ENCODE results near the gene CDHR4.

CDHR4 gene

DNA sequence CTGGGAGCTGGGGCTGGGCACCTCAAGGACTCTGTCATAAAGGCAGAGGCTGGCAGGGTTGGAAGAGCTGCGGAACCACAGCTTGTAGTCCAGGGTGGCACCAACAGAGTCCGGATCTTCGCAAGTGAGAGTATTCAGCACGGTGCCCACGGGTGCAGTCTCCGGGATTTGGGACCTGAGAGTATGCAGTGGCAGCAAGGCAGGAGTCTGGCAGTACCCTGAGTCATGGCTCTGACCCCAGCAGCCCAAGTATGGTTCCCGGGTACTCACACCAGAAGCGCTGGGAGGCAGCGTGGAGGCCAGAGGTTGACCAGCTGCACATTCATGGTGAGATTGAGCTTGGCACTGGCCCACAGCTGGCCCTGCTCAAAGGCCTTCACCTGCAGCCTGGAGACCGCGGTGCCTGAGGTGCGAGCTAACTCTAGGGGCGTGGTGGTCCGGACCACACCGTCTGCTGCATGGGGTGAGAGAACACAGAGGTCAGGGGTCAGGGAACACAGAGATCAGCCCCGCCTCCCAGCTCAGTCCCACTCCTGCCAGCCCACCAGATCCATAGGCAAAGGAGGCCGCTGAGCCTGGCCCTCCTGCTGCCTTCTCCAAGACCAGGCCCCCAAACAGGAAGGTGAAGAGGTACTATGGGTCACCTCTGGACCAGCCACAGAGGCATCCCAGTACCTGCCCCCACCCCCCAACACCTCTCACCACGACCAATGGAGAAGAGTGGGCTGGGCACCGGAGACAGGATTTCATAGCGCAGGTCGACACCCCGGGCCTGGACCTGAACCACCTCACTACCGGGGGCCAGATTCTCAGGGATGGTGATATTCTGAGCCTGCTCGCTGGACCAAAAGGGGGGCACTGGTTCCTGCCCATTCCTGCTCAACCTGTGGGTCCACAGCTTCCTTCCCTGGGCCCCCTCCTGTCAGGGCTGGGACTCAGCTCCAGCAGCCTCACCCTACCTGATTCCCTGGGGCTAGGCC lies 4.5 kb downstream of the CDHR4 start:
- H3K27me3 ChIP-seq (ENCODE audit: insufficient read depth, low read length, poor library complexity), result no peaks in the 10 kb centered on the region
- ATAC-seq (ENCODE audit: insufficient read depth, low read depth), result no peak
- TF ChIP-seq, protein P1, sequence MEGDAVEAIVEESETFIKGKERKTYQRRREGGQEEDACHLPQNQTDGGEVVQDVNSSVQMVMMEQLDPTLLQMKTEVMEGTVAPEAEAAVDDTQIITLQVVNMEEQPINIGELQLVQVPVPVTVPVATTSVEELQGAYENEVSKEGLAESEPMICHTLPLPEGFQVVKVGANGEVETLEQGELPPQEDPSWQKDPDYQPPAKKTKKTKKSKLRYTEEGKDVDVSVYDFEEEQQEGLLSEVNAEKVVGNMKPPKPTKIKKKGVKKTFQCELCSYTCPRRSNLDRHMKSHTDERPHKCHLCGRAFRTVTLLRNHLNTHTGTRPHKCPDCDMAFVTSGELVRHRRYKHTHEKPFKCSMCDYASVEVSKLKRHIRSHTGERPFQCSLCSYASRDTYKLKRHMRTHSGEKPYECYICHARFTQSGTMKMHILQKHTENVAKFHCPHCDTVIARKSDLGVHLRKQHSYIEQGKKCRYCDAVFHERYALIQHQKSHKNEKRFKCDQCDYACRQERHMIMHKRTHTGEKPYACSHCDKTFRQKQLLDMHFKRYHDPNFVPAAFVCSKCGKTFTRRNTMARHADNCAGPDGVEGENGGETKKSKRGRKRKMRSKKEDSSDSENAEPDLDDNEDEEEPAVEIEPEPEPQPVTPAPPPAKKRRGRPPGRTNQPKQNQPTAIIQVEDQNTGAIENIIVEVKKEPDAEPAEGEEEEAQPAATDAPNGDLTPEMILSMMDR (IDR thresholded peaks at IDR 0.05; ENCODE audit: borderline replicate concordance, extremely low read depth, low read length, poor library complexity, severe bottlenecking), result no peak
- TF ChIP-seq EZH2 (IDR thresholded peaks at IDR 0.05; ENCODE audit: borderline replicate concordance, low read depth, low read length, severe bottlenecking), result no peak
- no peaks in the 10 kb centered on the region for H3K79me2 ChIP-seq (ENCODE audit: insufficient read depth, low read length)
- no peaks in the 10 kb centered on the region for H3K36me3 ChIP-seq (ENCODE audit: insufficient read depth, low read length)
- H3K9me3 ChIP-seq (ENCODE audit: insufficient read depth, low read length, severe bottlenecking), result no peaks in the 10 kb centered on the region
- no peaks in the 10 kb centered on the region for H3K4me1 ChIP-seq (ENCODE audit: insufficient read depth, low read length)
- DNase-seq, result no peak
- H3K4me3 ChIP-seq (ENCODE audit: low read depth in 1 of 2, low read length in 2 of 2), result no peak overlapping the region
- no peak overlapping the region for H3K9ac ChIP-seq (ENCODE audit: low read depth, low read length)
- H3K27ac ChIP-seq (ENCODE audit: low read length), result no peak overlapping the region
- H3K4me2 ChIP-seq (ENCODE audit: insufficient read depth, low read length), result no peak overlapping the region
- H4K20me1 ChIP-seq (ENCODE audit: insufficient read depth, low read length), result 0 out of 2 replicates have a peak, but pooled peaks cover 2% of the 10 kb centered on the region
- H2AFZ ChIP-seq (ENCODE audit: low read depth, low read length), result no peak overlapping the region

DNA sequence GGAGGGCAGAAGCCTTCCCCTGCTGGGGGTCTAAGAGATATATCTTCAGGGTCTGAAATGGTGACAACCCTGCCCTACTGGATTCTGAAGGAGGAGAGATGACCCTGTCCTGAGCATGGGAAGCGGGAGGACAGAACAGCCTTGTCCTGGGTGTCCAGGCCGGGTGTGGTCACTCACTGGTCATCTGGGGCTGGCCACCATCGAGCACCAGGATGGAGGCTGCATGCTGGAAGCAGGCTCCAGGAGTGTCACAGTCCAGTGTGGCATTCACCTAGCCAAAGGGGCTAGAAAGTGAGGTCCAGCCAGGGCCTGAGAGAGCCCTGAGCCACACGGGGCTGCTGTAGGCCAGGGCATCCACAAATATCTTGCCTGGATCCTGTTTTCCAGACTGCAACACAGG lies 5.2 kb downstream of the CDHR4 start:
- Histone ChIP-seq H2AFZ (ENCODE audit: low read depth, low read length) (no peak overlapping the region), H4K20me1 (ENCODE audit: insufficient read depth, low read length) (0 out of 2 replicates have a peak, but pooled peaks cover 2% of the 10 kb centered on the region), H3K4me1 (ENCODE audit: insufficient read depth, low read length) (peaks cover 4% of the 10 kb centered on the region; the same call in 1 of the 2 replicates), H3K27ac (ENCODE audit: low read length) (no peak overlapping the region), H3K36me3 (ENCODE audit: insufficient read depth, low read length) (no peaks in the 10 kb centered on the region), H3K27me3 (ENCODE audit: insufficient read depth, low read length, poor library complexity) (no peaks in the 10 kb centered on the region), H3K9ac (ENCODE audit: low read depth, low read length) (no peak overlapping the region), H3K4me2 (ENCODE audit: insufficient read depth, low read length) (no peak overlapping the region), H3K79me2 (ENCODE audit: insufficient read depth, low read length) (no peaks in the 10 kb centered on the region), H3K9me3 (ENCODE audit: insufficient read depth, low read length, severe bottlenecking) (no peaks in the 10 kb centered on the region), H3K4me3 (ENCODE audit: low read depth in 1 of 2, low read length in 2 of 2) (no peak overlapping the region)
- no peak for ATAC-seq (ENCODE audit: insufficient read depth, low read depth)
- TF ChIP-seq, protein P1 (IDR thresholded peaks at IDR 0.05; ENCODE audit: borderline replicate concordance, extremely low read depth, low read length, poor library complexity, severe bottlenecking), result no peak
- no peak for TF ChIP-seq EZH2 (IDR thresholded peaks at IDR 0.05; ENCODE audit: borderline replicate concordance, low read depth, low read length, severe bottlenecking)
- no peak for DNase-seq

DNA sequence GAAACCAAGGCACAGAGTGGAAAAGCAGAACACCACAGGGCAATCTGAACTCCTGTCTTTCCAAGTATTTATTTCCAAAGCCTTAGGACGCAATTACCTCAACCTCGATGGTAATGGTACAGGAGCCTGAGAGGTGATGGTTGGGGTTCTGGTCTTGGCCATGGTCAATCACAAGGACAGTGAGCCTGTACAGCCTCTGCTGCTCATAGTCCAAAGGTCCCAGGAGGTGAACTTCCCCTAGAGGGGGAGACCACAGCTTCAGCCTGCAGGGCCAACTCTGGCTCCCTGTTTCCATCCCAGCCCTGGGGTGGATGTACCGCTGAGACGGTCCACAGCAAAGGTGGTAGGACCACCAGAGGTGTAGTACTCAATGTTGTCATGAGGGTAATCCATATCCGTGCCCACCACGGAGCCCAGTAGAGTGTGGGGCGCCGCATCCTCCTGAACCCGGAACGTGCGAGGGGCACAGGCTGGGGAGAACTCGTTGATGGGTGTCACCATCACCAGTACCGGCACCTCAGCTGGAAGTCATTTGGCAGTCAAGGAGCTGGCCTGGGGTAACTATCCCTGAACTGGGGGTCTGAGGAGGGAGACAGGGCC lies 6.1 kb downstream of the CDHR4 start:
- TF ChIP-seq, protein P1 (IDR thresholded peaks at IDR 0.05; ENCODE audit: borderline replicate concordance, extremely low read depth, low read length, poor library complexity, severe bottlenecking), result no peak
- TF ChIP-seq EZH2 (IDR thresholded peaks at IDR 0.05; ENCODE audit: borderline replicate concordance, low read depth, low read length, severe bottlenecking), result no peak
- Histone ChIP-seq H2AFZ (ENCODE audit: low read depth, low read length) (no peak overlapping the region), H3K4me2 (ENCODE audit: insufficient read depth, low read length) (no peak overlapping the region), H3K79me2 (ENCODE audit: insufficient read depth, low read length) (no peaks in the 10 kb centered on the region), H3K9me3 (ENCODE audit: insufficient read depth, low read length, severe bottlenecking) (no peaks in the 10 kb centered on the region), H3K4me1 (ENCODE audit: insufficient read depth, low read length) (peaks cover 4% of the 10 kb centered on the region; the same call in 1 of the 2 replicates), H3K9ac (ENCODE audit: low read depth, low read length) (no peak overlapping the region), H3K27ac (ENCODE audit: low read length) (no peak overlapping the region), H4K20me1 (ENCODE audit: insufficient read depth, low read length) (no peaks in the 10 kb centered on the region), H3K4me3 (ENCODE audit: low read depth in 1 of 2, low read length in 2 of 2) (no peak overlapping the region), H3K27me3 (ENCODE audit: insufficient read depth, low read length, poor library complexity) (no peaks in the 10 kb centered on the region), H3K36me3 (ENCODE audit: insufficient read depth, low read length) (no peaks in the 10 kb centered on the region)
- DNase-seq (no peak), ATAC-seq (ENCODE audit: insufficient read depth, low read depth) (no peak)

Data from DND-41 (cell line).